Nephron progenitor cell (in vitro differentiated cells): ENCODE data around the gene GLRA3.

ENCODE experiments used
- DNase-seq: peaks from one replicate; pipeline ENCODE4 v3.0.0; 2021
- H3K27ac Mint-ChIP-seq: 2 replicates; pipeline ENCODE4 v1.8.0; 2021; ENCODE audit warnings: mild to moderate bottlenecking, moderate library complexity, mixed read lengths
- H3K27me3 Mint-ChIP-seq: 2 replicates; pipeline ENCODE4 v1.8.0; 2021; ENCODE audit warnings: mild to moderate bottlenecking, low read depth, mixed read lengths; ENCODE audit not compliant: poor library complexity
- H3K36me3 Mint-ChIP-seq: 2 replicates; pipeline ENCODE4 v1.8.0; 2021; ENCODE audit warnings: low read depth, mixed read lengths
- H3K4me1 Mint-ChIP-seq: 2 replicates; pipeline ENCODE4 v1.8.0; 2021; ENCODE audit warnings: mixed read lengths
- H3K4me3 Mint-ChIP-seq: 2 replicates; pipeline ENCODE4 v1.8.0; 2021; ENCODE audit warnings: mild to moderate bottlenecking, moderate library complexity, mixed read lengths
- H3K9me3 Mint-ChIP-seq: 2 replicates; pipeline ENCODE4 v1.8.0; 2021; ENCODE audit warnings: mild to moderate bottlenecking, moderate library complexity, mixed read lengths
- TF ChIP-seq, protein P1 (sequence below): fragments of 200-600 bp; sonication (generic); IDR thresholded peaks from 2 replicates; pipeline ENCODE4 v1.5.0; 2021; ENCODE audit warnings: antibody characterized with exemption

The GLRA3 gene

DNA sequence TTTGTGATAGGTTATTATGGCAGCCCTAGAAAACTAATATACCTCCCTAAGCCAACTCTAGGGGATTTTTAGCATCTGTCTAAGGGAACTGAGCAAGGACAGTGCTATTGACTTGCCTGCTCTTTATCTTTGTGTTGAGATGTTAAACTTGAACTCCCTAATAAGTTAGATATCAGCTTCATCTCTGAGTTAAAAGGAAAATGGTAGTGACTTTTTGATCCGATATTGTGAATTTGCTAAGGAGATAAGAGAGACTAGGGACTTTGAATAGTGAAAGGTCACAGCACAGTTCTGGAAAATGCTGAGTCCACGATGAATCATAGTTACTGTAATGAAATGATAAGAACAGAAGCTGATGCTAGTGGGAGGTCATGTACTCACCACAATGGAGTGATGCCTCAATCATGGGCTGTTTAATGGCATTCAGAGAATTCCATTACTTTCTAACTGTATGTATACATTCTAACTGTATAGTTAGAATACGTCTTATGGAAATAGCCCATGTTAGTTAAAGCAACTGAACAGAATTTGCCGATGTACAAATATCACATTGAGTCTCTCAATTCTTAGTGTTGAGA is 147.2 kb downstream of the GLRA3 start:
- peaks cover 3% of the 10 kb centered on the region for H3K27me3 Mint-ChIP-seq
- H3K9me3 Mint-ChIP-seq: no peaks in the 10 kb centered on the region
- no peak overlapping the region for H3K4me3 Mint-ChIP-seq
- H3K4me1 Mint-ChIP-seq: no peaks in the 10 kb centered on the region
- H3K36me3 Mint-ChIP-seq: no peaks in the 10 kb centered on the region
- no peak for DNase-seq
- TF ChIP-seq, protein P1, sequence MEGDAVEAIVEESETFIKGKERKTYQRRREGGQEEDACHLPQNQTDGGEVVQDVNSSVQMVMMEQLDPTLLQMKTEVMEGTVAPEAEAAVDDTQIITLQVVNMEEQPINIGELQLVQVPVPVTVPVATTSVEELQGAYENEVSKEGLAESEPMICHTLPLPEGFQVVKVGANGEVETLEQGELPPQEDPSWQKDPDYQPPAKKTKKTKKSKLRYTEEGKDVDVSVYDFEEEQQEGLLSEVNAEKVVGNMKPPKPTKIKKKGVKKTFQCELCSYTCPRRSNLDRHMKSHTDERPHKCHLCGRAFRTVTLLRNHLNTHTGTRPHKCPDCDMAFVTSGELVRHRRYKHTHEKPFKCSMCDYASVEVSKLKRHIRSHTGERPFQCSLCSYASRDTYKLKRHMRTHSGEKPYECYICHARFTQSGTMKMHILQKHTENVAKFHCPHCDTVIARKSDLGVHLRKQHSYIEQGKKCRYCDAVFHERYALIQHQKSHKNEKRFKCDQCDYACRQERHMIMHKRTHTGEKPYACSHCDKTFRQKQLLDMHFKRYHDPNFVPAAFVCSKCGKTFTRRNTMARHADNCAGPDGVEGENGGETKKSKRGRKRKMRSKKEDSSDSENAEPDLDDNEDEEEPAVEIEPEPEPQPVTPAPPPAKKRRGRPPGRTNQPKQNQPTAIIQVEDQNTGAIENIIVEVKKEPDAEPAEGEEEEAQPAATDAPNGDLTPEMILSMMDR: no peak
- H3K27ac Mint-ChIP-seq: no peak overlapping the region

DNA sequence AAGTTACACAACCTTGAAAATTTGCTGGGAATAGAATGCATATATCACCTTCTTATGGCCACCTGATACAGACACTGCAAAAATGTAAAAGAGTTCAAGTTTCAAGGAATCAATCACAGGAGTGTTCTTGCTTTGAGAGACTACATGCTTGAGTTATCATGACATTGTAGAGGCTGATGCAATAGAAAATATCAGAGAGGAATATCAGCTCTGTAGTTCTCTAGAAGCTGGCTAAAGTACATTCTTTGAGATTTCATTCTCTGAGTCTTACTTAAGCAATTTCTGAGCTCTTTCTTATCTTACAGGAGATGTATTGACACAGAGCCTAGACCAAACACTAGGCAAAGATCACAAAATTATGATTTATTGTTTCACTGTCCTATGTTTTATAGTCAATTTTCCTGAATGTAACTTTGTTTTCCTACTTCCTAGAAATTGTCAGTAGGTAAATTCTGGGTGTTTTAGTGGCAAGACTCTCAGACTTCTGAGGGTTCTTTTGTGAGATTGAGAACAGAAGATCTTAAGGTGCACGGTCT is 154.7 kb downstream of the GLRA3 start:
- no peak for DNase-seq
- TF ChIP-seq, protein P1: no peak

DNA sequence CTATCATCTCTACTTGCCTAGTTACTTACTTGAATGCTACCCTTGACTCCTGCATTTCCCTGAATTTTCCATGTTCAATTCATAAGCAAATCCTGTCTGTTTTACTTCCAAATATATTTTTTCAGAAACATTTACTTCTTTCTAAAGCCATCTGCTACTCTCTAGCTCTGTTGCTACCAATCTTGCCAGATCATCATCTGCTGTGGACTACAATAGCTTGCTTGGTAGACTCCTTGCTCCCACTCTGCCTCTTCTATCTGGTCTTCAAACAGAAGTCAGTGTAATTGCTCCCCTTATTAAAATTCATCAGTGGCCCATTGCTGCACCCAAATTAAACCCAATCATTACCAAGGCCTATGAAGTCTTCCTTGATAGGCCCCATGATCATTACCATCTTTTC is 155.2 kb downstream of the GLRA3 start:
- Mint-ChIP-seq H3K9me3 (no peaks in the 10 kb centered on the region), H3K36me3 (no peaks in the 10 kb centered on the region), H3K27ac (no peak overlapping the region), H3K27me3 (no peaks in the 10 kb centered on the region), H3K4me1 (no peaks in the 10 kb centered on the region), H3K4me3 (no peak overlapping the region)
- no peak for DNase-seq
- TF ChIP-seq, protein P1: no peak

More for the DNA sequence above, 154.7 kb downstream of the GLRA3 start:
- H3K36me3 Mint-ChIP-seq: no peaks in the 10 kb centered on the region
- H3K27ac Mint-ChIP-seq: no peak overlapping the region
- no peaks in the 10 kb centered on the region for H3K27me3 Mint-ChIP-seq
- H3K9me3 Mint-ChIP-seq: no peaks in the 10 kb centered on the region
- H3K4me3 Mint-ChIP-seq: no peak overlapping the region
- H3K4me1 Mint-ChIP-seq: no peaks in the 10 kb centered on the region

DNA sequence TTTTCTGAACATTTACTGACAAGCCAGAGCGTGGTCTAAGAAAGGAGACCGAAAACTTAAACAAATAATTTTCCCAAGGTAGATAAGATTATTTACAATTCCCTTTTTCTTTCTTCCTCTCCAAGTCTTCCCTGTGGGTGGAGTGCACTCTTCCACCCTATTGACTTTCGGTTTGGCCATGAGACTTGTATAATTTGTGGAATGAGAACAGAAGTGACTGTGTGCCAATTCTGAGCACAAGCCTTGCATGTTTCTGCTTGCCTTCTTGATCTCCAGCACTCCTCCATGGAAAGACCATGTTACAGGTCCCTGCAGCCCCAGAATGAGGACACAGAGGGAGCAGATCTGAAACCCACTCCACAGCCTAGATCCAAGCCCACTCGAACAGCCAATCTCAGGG is 156.8 kb downstream of the GLRA3 start:
- DNase-seq: no peak
- TF ChIP-seq, protein P1: no peak
- H3K4me1 Mint-ChIP-seq: no peaks in the 10 kb centered on the region
- H3K4me3 Mint-ChIP-seq: no peak overlapping the region
- no peaks in the 10 kb centered on the region for H3K9me3 Mint-ChIP-seq
- H3K36me3 Mint-ChIP-seq: no peaks in the 10 kb centered on the region
- H3K27ac Mint-ChIP-seq: no peak overlapping the region
- no peaks in the 10 kb centered on the region for H3K27me3 Mint-ChIP-seq

DNA sequence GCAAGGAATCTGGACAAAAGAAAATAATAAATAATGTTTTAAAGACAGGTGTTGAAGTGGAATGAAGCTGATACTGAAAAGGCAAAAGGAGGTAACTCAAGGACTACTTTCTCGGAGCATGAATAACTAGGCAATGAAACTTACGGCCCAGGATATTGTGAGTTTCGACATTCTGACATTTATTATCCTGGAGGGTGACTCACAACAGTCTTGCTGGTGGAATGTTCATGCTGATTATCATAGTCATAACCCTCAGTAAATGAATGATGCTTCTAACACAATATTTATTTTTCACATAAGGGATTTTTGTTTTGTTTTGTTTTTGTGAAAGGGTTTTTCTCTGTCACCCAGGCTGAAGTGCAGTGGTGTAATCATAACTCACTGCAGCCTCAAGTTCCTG is 159.8 kb downstream of the GLRA3 start:
- Mint-ChIP-seq H3K9me3 (no peaks in the 10 kb centered on the region), H3K4me3 (no peak overlapping the region), H3K36me3 (no peaks in the 10 kb centered on the region)

More for the DNA sequence above, 159.8 kb downstream of the GLRA3 start:
- no peak for DNase-seq
- TF ChIP-seq, protein P1: no peak
- no peak overlapping the region for H3K27ac Mint-ChIP-seq
- no peaks in the 10 kb centered on the region for H3K27me3 Mint-ChIP-seq
- H3K4me1 Mint-ChIP-seq: no peaks in the 10 kb centered on the region
